IMR-90 (cell line): ENCODE data around the gene MFSD12. TPM values are rescaled to one million over a fixed set of nuclear protein-coding genes. Genes with fewer than 3 reads are reported as not detected.

ENCODE experiments used
- ATAC-seq: fragments of 200-7000 bp; cut with Tn5 transposase; 2 replicates; pipeline ENCODE4 v1.9.1; 2020; ENCODE audit warnings: low read depth, mild to moderate bottlenecking, moderate library complexity
- BruUV-seq: library from RNA; stranded (reverse); fragments of 400-500 nt; replicated peaks from 2 replicates; lab custom pipeline; 2021; lab: Mats Ljungman, UMichigan
- CTCF ChIA-PET: fragments of 300-600 bp; formaldehyde crosslinking; extraction: SDS; loops from one replicate; lab custom pipeline; 2021; ENCODE audit warnings: antibody characterized with exemption; lab: Yijun Ruan, JAX
- POLR2A ChIA-PET: fragments of 300-600 bp; sonication (Branson Sonifier 250); formaldehyde crosslinking; loops from one replicate; lab custom pipeline; 2022; ENCODE audit warnings: antibody characterized with exemption; ENCODE audit not compliant: unreplicated experiment; lab: Charles Lee
- DNase-seq: peaks from one replicate; pipeline ENCODE4 v3.0.0; 2013
- H2AFZ ChIP-seq: replicated peaks from 2 replicates; pipeline ENCODE3; 2013; ENCODE audit warnings: low read length, mild to moderate bottlenecking; ENCODE audit not compliant: poor library complexity
- H2AK5ac ChIP-seq: 2 replicates; pipeline ENCODE4 v1.6.1; 2013; ENCODE audit warnings: low read depth, low read length, inconsistent platforms
- H2AK9ac ChIP-seq: replicated peaks from 2 replicates; pipeline ENCODE3; 2013; ENCODE audit warnings: mild to moderate bottlenecking, low read depth, low read length, moderate library complexity; ENCODE audit not compliant: poor library complexity
- H2BK120ac ChIP-seq: 2 replicates; pipeline ENCODE4 v1.6.1; 2013; ENCODE audit warnings: low read depth, low read length, inconsistent platforms
- H2BK15ac ChIP-seq: 3 replicates; pipeline ENCODE4 v1.6.1; 2013; ENCODE audit warnings: low read depth, low read length, inconsistent platforms
- H2BK20ac ChIP-seq: 2 replicates; pipeline ENCODE4 v1.6.1; 2013; ENCODE audit warnings: low read depth, mild to moderate bottlenecking, inconsistent platforms, low read length, moderate library complexity
- H2BK5ac ChIP-seq: 2 replicates; pipeline ENCODE4 v1.6.1; 2013; ENCODE audit warnings: mild to moderate bottlenecking, low read depth, low read length, inconsistent platforms; ENCODE audit not compliant: poor library complexity, severe bottlenecking
- H3K14ac ChIP-seq: replicated peaks from 2 replicates; pipeline ENCODE4 v1.6.1; 2013; ENCODE audit warnings: low read depth, low read length, inconsistent platforms
- H3K18ac ChIP-seq: 2 replicates; pipeline ENCODE4 v1.6.1; 2013; ENCODE audit warnings: low read depth, low read length, control low read depth
- H3K23ac ChIP-seq: 2 replicates; pipeline ENCODE4 v1.6.1; 2013; ENCODE audit warnings: low read depth, low read length, inconsistent platforms
- H3K27ac ChIP-seq: 2 replicates; pipeline ENCODE4 v1.5.1; 2013; ENCODE audit warnings: mild to moderate bottlenecking, control low read depth, low read length; ENCODE audit not compliant: insufficient read depth
- H3K27me3 ChIP-seq: 2 replicates; pipeline ENCODE4 v1.6.1; 2013; ENCODE audit warnings: low read length; ENCODE audit not compliant: control insufficient read depth, insufficient read depth
- H3K36me3 ChIP-seq: 2 replicates; pipeline ENCODE4 v1.6.1; 2013; ENCODE audit warnings: low read length, mixed read lengths; ENCODE audit not compliant: control insufficient read depth, insufficient read depth
- H3K4ac ChIP-seq: 2 replicates; pipeline ENCODE4 v1.6.1; 2013; ENCODE audit warnings: low read depth, low read length, inconsistent platforms
- H3K4me1 ChIP-seq: 2 replicates; pipeline ENCODE4 v1.6.1; 2013; ENCODE audit warnings: low read length, mixed read lengths; ENCODE audit not compliant: control insufficient read depth, insufficient read depth
- H3K4me2 ChIP-seq: 2 replicates; pipeline ENCODE4 v1.6.1; 2013; ENCODE audit warnings: low read depth, mild to moderate bottlenecking, control low read depth, low read length, moderate library complexity
- H3K4me3 ChIP-seq: 2 replicates; pipeline ENCODE4 v1.5.1; 2013; ENCODE audit warnings: low read depth, mild to moderate bottlenecking, control low read depth, low read length, moderate library complexity; ENCODE audit not compliant: insufficient read depth
- H3K56ac ChIP-seq: 2 replicates; pipeline ENCODE4 v1.6.1; 2013; ENCODE audit warnings: low read length, inconsistent platforms; ENCODE audit not compliant: insufficient read depth; ENCODE audit errors: extremely low read depth
- H3K79me1 ChIP-seq, 2 experiments: 2 replicates each; pipeline ENCODE4 v1.6.1; 2013; ENCODE audit warnings: low read length in 2 of 2, inconsistent platforms in 1 of 2, low read depth in 1 of 2
- H3K9ac ChIP-seq: 2 replicates; pipeline ENCODE4 v1.6.1; 2013; ENCODE audit warnings: low read depth, low read length, control low read depth
- H3K9me1 ChIP-seq: 2 replicates; pipeline ENCODE4 v1.6.1; 2013; ENCODE audit warnings: low read length, inconsistent platforms; ENCODE audit not compliant: insufficient read depth
- H3K9me3 ChIP-seq: 2 replicates; pipeline ENCODE4 v1.6.1; 2013; ENCODE audit warnings: low read length; ENCODE audit not compliant: control insufficient read depth, insufficient read depth
- H4K20me1 ChIP-seq: 2 replicates; pipeline ENCODE4 v1.6.1; 2013; ENCODE audit warnings: low read length, inconsistent platforms; ENCODE audit not compliant: insufficient read depth
- H4K5ac ChIP-seq: 2 replicates; pipeline ENCODE4 v1.6.1; 2013; ENCODE audit warnings: mild to moderate bottlenecking, low read depth, low read length, control low read depth
- H4K8ac ChIP-seq, 2 experiments: 2 replicates each; pipeline ENCODE4 v1.6.1; 2013; ENCODE audit warnings: low read depth in 2 of 2, low read length in 2 of 2, control low read depth in 1 of 2, inconsistent platforms in 1 of 2
- H4K91ac ChIP-seq: 2 replicates; pipeline ENCODE4 v1.6.1; 2013; ENCODE audit warnings: low read depth, low read length, inconsistent platforms; ENCODE audit not compliant: insufficient read depth
- CHD1 ChIP-seq: IDR thresholded peaks from 2 replicates; pipeline ENCODE4 v1.6.1; 2012; ENCODE audit warnings: low read depth, low read length, improper control_type of control experiment
- CTCF ChIP-seq: conservative IDR thresholded peaks from 2 replicates; pipeline ENCODE4 v1.5.1; 2012; ENCODE audit warnings: mild to moderate bottlenecking, low read depth, low read length, improper control_type of control experiment
- ELK1 ChIP-seq: fragments of 150-350 bp; IDR thresholded peaks from 2 replicates; pipeline ENCODE4 v1.6.1; 2016; ENCODE audit warnings: low read depth, mild to moderate bottlenecking, low read length, moderate library complexity, borderline replicate concordance
- MXI1 ChIP-seq: IDR thresholded peaks from 2 replicates; pipeline ENCODE4 v1.6.1; 2012; ENCODE audit warnings: low read depth, mild to moderate bottlenecking, low read length, moderate library complexity, borderline replicate concordance
- RFX5 ChIP-seq: IDR thresholded peaks from 2 replicates; pipeline ENCODE4 v1.8.0; 2012; ENCODE audit warnings: low read depth, mild to moderate bottlenecking, low read length, moderate library complexity
- WGBS, 2 experiments: methylation state at CpG; one replicate each; pipeline versions ENCODE4 v1.1.5 to v1.1.7; 2013; ENCODE audit warnings: missing lambda C conversion rate in 2 of 2; ENCODE audit not compliant: insufficient read length in 1 of 2; ENCODE audit errors: extremely low coverage in 2 of 2; 5-methylcytosine and 5-hydroxymethylcytosine counted together
- dilution Hi-C: fragments of 300-500 bp; cut with HindIII; formaldehyde crosslinking; loops from one replicate; pipeline ENCODE4 v1.14.3; 2018; ENCODE audit warnings: low sequenced_read_pairs; ENCODE audit not compliant: unreplicated experiment
- in situ Hi-C: fragments of 300-500 bp; cut with MboI; formaldehyde crosslinking; loops from 3 replicates; pipeline ENCODE4 v1.14.3; 2019; ENCODE audit warnings: low sequenced_read_pairs, inconsistent platforms, mixed read lengths
- intact Hi-C: fragments of 100-400 bp; cut with micrococcal nuclease; formaldehyde crosslinking; loops from 2 replicates; pipeline ENCODE4 v1.10.0; 2022
- polyA plus RNA-seq, 3 experiments: library from polyadenylated mRNA; depleted of rRNA; stranded (reverse); fragments of >200 nt; gene quantifications; 2 replicates each; pipeline ENCODE4 v1.2.3, GENCODE V29; 2012; ENCODE audit warnings: low replicate concordance in 1 of 3
- total RNA-seq: library from RNA; depleted of rRNA; stranded (reverse); fragments of >200 nt; gene quantifications from 2 replicates; pipeline ENCODE4 v1.2.3, GENCODE V29; 2012

Gene MFSD12
- total and polyA plus RNA-seq, 2 of the 4 experiments (the other 2 are of a cell fraction), result 20.4 to 77.2 TPM

GRCh38 chr19:3555653-3556422 lies 1.5 kb downstream of the MFSD12 start (continued):
- TF ChIP-seq MXI1, result no peak

GRCh38 chr19:3554254-3555083 lies 2.9 kb downstream of the MFSD12 start:
- peak overlapping the region; percentile 7; the same call in 1 of the 2 replicates for H3K23ac ChIP-seq
- CTCF ChIA-PET, result no interaction called here
- ATAC-seq (no peak), DNase-seq (no peak)
- H4K5ac ChIP-seq, result no peak overlapping the region
- no peak overlapping the region; the same call in 1 of the 2 replicates for H2AK5ac ChIP-seq
- H2BK120ac ChIP-seq, result no peak overlapping the region
- peak overlapping the region; percentile 78 for H2AK9ac ChIP-seq
- H3K18ac ChIP-seq, result no peak overlapping the region
- peaks cover 16% of the 10 kb centered on the region for H3K4me1 ChIP-seq
- H3K79me1 ChIP-seq, result peaks cover 33 to 50% of the 10 kb centered on the region in 2 experiments
- dilution Hi-C loops, result no loop called here
- H3K27ac ChIP-seq, result no peak overlapping the region
- H3K9me1 ChIP-seq, result 0 out of 2 replicates have a peak, but pooled peaks cover 4% of the 10 kb centered on the region
- H3K36me3 ChIP-seq, result peaks cover 4% of the 10 kb centered on the region; the same call in 1 of the 2 replicates
- H2BK20ac ChIP-seq, result no peak overlapping the region
- intact Hi-C loops, result no loop called here
- in situ Hi-C loops, result no loop called here
- H2BK5ac ChIP-seq, result no peak overlapping the region
- POLR2A ChIA-PET, result no interaction called here
- WGBS, 2 experiments, result 68% methylated on average over 8 of the region's 21 CpGs; no CpG with 5 or more reads in 1 of the 2 experiments
- peaks cover 36% of the 10 kb centered on the region for H4K20me1 ChIP-seq
- H4K8ac ChIP-seq, result no peak overlapping the region
- H3K56ac ChIP-seq, result no peak overlapping the region
- H3K9ac ChIP-seq, result no peak overlapping the region
- no peak overlapping the region for H3K4ac ChIP-seq
- H3K9me3 ChIP-seq, result no peaks in the 10 kb centered on the region
- no peak overlapping the region for H2AFZ ChIP-seq
- no peaks in the 10 kb centered on the region for H3K27me3 ChIP-seq
- TF ChIP-seq CHD1, result no peak
- no peak for TF ChIP-seq MXI1
- TF ChIP-seq CTCF, result no peak
- TF ChIP-seq ELK1, result no peak
- TF ChIP-seq RFX5, result no peak
- H4K91ac ChIP-seq, result no peak overlapping the region
- BruUV-seq, result no TSS peak
- H3K4me2 ChIP-seq, result no peak overlapping the region
- H3K4me3 ChIP-seq, result no peak overlapping the region
- H3K14ac ChIP-seq, result no peak overlapping the region
- no peak overlapping the region for H2BK15ac ChIP-seq
